Mesenchymal stem cell (in vitro differentiated cells and primary cell): ENCODE data around the gene MINDY4.

Experiments used
- DNase-seq: peaks from one replicate; pipeline ENCODE4 v3.0.0-alpha.2; 2013
- H2AFZ ChIP-seq: one replicate; pipeline ENCODE4 v1.6.1; 2013; ENCODE audit warnings: low read depth, mild to moderate bottlenecking, control low read depth, inconsistent platforms, low read length, moderate library complexity
- H2AK5ac ChIP-seq: 2 replicates; pipeline ENCODE4 v1.6.1; 2013; ENCODE audit warnings: low read length, moderate library complexity, mild to moderate bottlenecking, inconsistent platforms; ENCODE audit not compliant: severe bottlenecking
- H2BK120ac ChIP-seq: one replicate; pipeline ENCODE4 v1.6.1; 2013; ENCODE audit warnings: low read depth, mild to moderate bottlenecking, inconsistent platforms, low read length, moderate library complexity
- H2BK12ac ChIP-seq, 2 experiments: one replicate each; pipeline ENCODE4 v1.6.1; 2013; ENCODE audit warnings: inconsistent platforms in 2 of 2, low read length in 2 of 2, mild to moderate bottlenecking in 2 of 2, moderate library complexity in 2 of 2, control low read depth in 1 of 2
- H2BK15ac ChIP-seq: one replicate; pipeline ENCODE4 v1.6.1; 2013; ENCODE audit warnings: mild to moderate bottlenecking, low read depth, inconsistent platforms; ENCODE audit not compliant: poor library complexity, severe bottlenecking
- H2BK5ac ChIP-seq: 2 replicates; pipeline ENCODE4 v1.6.1; 2013; ENCODE audit warnings: low read depth, mild to moderate bottlenecking, low read length, control low read depth, inconsistent platforms; ENCODE audit not compliant: poor library complexity, severe bottlenecking
- H3K14ac ChIP-seq, 2 experiments: one replicate each; pipeline ENCODE4 v1.6.1; 2013; ENCODE audit warnings: inconsistent platforms in 2 of 2, low read length in 2 of 2, control low read depth in 1 of 2, mild to moderate bottlenecking in 1 of 2, moderate library complexity in 1 of 2
- H3K18ac ChIP-seq, 2 experiments: one replicate each; pipeline ENCODE4 v1.6.1; 2013; ENCODE audit warnings: inconsistent platforms in 2 of 2, low read length in 2 of 2, control low read depth in 1 of 2, low read depth in 1 of 2, mild to moderate bottlenecking in 1 of 2
- H3K23ac ChIP-seq, 2 experiments: one replicate each; pipeline ENCODE4 v1.6.1; 2013; ENCODE audit warnings: inconsistent platforms in 2 of 2, low read length in 2 of 2, mild to moderate bottlenecking in 2 of 2, moderate library complexity in 2 of 2, control low read depth in 1 of 2
- H3K27ac ChIP-seq: 2 replicates; pipeline ENCODE4 v1.5.1; 2013; ENCODE audit warnings: mild to moderate bottlenecking, moderate library complexity, low read length, control low read depth, inconsistent platforms; ENCODE audit not compliant: poor library complexity, severe bottlenecking
- H3K27me3 ChIP-seq, 2 experiments: 2 replicates each; pipeline versions ENCODE4 v1.6.1 to v1.7.0; 2013; ENCODE audit warnings: low read length in 2 of 2, mild to moderate bottlenecking in 2 of 2, moderate library complexity in 2 of 2, control low read depth in 1 of 2, inconsistent platforms in 1 of 2; ENCODE audit not compliant: control insufficient read depth in 1 of 2, insufficient read depth in 1 of 2
- H3K36me3 ChIP-seq, 2 experiments: 2 replicates each; pipeline versions ENCODE4 v1.6.1 to v1.7.0; 2013; ENCODE audit warnings: low read length in 2 of 2, control low read depth in 1 of 2, inconsistent platforms in 1 of 2, low read depth in 1 of 2, mild to moderate bottlenecking in 1 of 2; ENCODE audit not compliant: insufficient read depth in 2 of 2, control insufficient read depth in 1 of 2
- H3K4ac ChIP-seq, 2 experiments: one replicate each; pipeline ENCODE4 v1.6.1; 2013; ENCODE audit warnings: inconsistent platforms in 2 of 2, low read length in 2 of 2, mild to moderate bottlenecking in 2 of 2, moderate library complexity in 2 of 2, control low read depth in 1 of 2, low read depth in 1 of 2
- H3K4me1 ChIP-seq: 2 replicates; pipeline ENCODE4 v1.6.1; 2013; ENCODE audit warnings: low read depth, low read length, control low read depth; ENCODE audit not compliant: control insufficient read depth, insufficient read depth
- H3K4me2 ChIP-seq: 2 replicates; pipeline ENCODE4 v1.6.1; 2013; ENCODE audit warnings: low read length, mild to moderate bottlenecking, inconsistent platforms; ENCODE audit not compliant: poor library complexity, severe bottlenecking
- H3K4me3 ChIP-seq, 2 experiments: 2 replicates each; pipeline versions ENCODE4 v1.5.1 to v1.7.0; 2013; ENCODE audit warnings: low read length in 2 of 2, mild to moderate bottlenecking in 2 of 2, control low read depth in 1 of 2, low read depth in 1 of 2; ENCODE audit not compliant: insufficient read depth in 1 of 2
- H3K79me1 ChIP-seq: replicated peaks from 2 replicates; pipeline ENCODE4 v1.6.1; 2013; ENCODE audit warnings: mild to moderate bottlenecking, control low read depth, low read length, inconsistent platforms; ENCODE audit not compliant: poor library complexity, severe bottlenecking
- H3K9ac ChIP-seq: 2 replicates; pipeline ENCODE4 v1.7.0; 2013; ENCODE audit warnings: mild to moderate bottlenecking, low read length, moderate library complexity
- H3K9me3 ChIP-seq: 2 replicates; pipeline ENCODE4 v1.7.0; 2013; ENCODE audit warnings: mild to moderate bottlenecking, low read length; ENCODE audit not compliant: control insufficient read depth
- H4K8ac ChIP-seq: one replicate; pipeline ENCODE4 v1.6.1; 2013; ENCODE audit warnings: inconsistent platforms, mild to moderate bottlenecking, low read length, moderate library complexity
- H4K91ac ChIP-seq: one replicate; pipeline ENCODE4 v1.6.1; 2013; ENCODE audit warnings: mild to moderate bottlenecking, low read length, inconsistent platforms
- WGBS: methylation state at CpG from one replicate; pipeline ENCODE4 v1.1.7; 2013; ENCODE audit warnings: mixed read lengths; 5-methylcytosine and 5-hydroxymethylcytosine counted together

Gene MINDY4

GRCh38 chr7:30730097-30730496 is 41.1 kb upstream of the MINDY4 start:
- Histone ChIP-seq H4K8ac (no peak overlapping the region), H2AK5ac (no peak overlapping the region), H3K4me3 (no peak overlapping the region), H4K91ac (no peak overlapping the region), H3K18ac (no peak overlapping the region), H2BK15ac (no peak overlapping the region), H2AFZ (no peak overlapping the region), H2BK12ac (no peak overlapping the region), H3K23ac (no peak overlapping the region), H3K79me1 (no peaks in the 10 kb centered on the region), H3K4ac (no peak overlapping the region), H3K27ac (no peak overlapping the region), H3K27me3 (peaks cover 75 to 80% of the 10 kb centered on the region in 2 experiments), H3K4me2 (no peak overlapping the region), H3K4me1 (peaks cover 2% of the 10 kb centered on the region), H3K9ac (no peak overlapping the region), H3K9me3 (no peaks in the 10 kb centered on the region), H3K14ac (peak overlapping the region in 1 of 2 experiments; percentile 1), H3K36me3 (no peaks in the 10 kb centered on the region), H2BK5ac (no peak overlapping the region), H2BK120ac (no peak overlapping the region)
- DNase-seq, result no peak
- 94% methylated on average over 2 of the region's 2 CpGs for WGBS

- no peak overlapping the region for H4K8ac ChIP-seq
- H2BK120ac ChIP-seq, result no peak overlapping the region
- H3K23ac ChIP-seq, result peak overlapping the region in 1 of 2 experiments; percentile 17
- no peak overlapping the region for H3K9ac ChIP-seq
- no peaks in the 10 kb centered on the region for H3K79me1 ChIP-seq
- no peak for DNase-seq
- no peak overlapping the region for H2BK15ac ChIP-seq
- no peaks in the 10 kb centered on the region for H3K9me3 ChIP-seq
- 85% methylated on average over 4 of the region's 4 CpGs for WGBS
- H3K27ac ChIP-seq, result no peak overlapping the region
- H3K14ac ChIP-seq, result no peak overlapping the region
- no peak overlapping the region for H2AFZ ChIP-seq
- no peak overlapping the region for H2BK12ac ChIP-seq
- H3K36me3 ChIP-seq, result no peaks in the 10 kb centered on the region
- H2AK5ac ChIP-seq, result no peak overlapping the region
- no peak overlapping the region for H3K4me2 ChIP-seq
- peaks cover 2% of the 10 kb centered on the region for H3K4me1 ChIP-seq
- peaks cover 75 to 81% of the 10 kb centered on the region in 2 experiments for H3K27me3 ChIP-seq
- no peak overlapping the region for H2BK5ac ChIP-seq
- no peak overlapping the region for H3K18ac ChIP-seq
- H4K91ac ChIP-seq, result no peak overlapping the region
- no peak overlapping the region for H3K4me3 ChIP-seq
- no peak overlapping the region for H3K4ac ChIP-seq
Measured at GRCh38 chr7:30730996-30731395, 40.2 kb upstream of the MINDY4 start.

GRCh38 chr7:30731581-30731980 is 39.6 kb upstream of the MINDY4 start:
- peaks cover 77 to 84% of the 10 kb centered on the region in 2 experiments for H3K27me3 ChIP-seq
- H3K36me3 ChIP-seq, result no peaks in the 10 kb centered on the region
- no peak overlapping the region for H2BK15ac ChIP-seq
- H2AK5ac ChIP-seq, result no peak overlapping the region
- no peak overlapping the region for H3K9ac ChIP-seq
- no peak overlapping the region for H4K8ac ChIP-seq
- no peak overlapping the region for H3K4me2 ChIP-seq
- H2BK5ac ChIP-seq, result no peak overlapping the region
- no peak overlapping the region for H2BK120ac ChIP-seq
- H3K79me1 ChIP-seq, result no peaks in the 10 kb centered on the region
- no peak overlapping the region for H3K27ac ChIP-seq
- no peak overlapping the region for H3K18ac ChIP-seq
- no peak overlapping the region for H3K4me3 ChIP-seq
- H2AFZ ChIP-seq, result no peak overlapping the region
- H3K4ac ChIP-seq, result no peak overlapping the region
- WGBS, result 33% methylated on average over 10 of the region's 11 CpGs
- H4K91ac ChIP-seq, result no peak overlapping the region
- no peaks in the 10 kb centered on the region for H3K9me3 ChIP-seq
- H3K14ac ChIP-seq, result no peak overlapping the region
- H3K23ac ChIP-seq, result no peak overlapping the region
- no peak for DNase-seq
- H3K4me1 ChIP-seq, result peaks cover 2% of the 10 kb centered on the region
- no peak overlapping the region for H2BK12ac ChIP-seq

GRCh38 chr7:30732606-30733005 is 38.6 kb upstream of the MINDY4 start:
- H3K36me3 ChIP-seq, result no peaks in the 10 kb centered on the region
- H4K91ac ChIP-seq, result no peak overlapping the region
- H3K23ac ChIP-seq, result no peak overlapping the region
- H3K27me3 ChIP-seq, result peaks cover 74 to 87% of the 10 kb centered on the region in 2 experiments
- no peaks in the 10 kb centered on the region for H3K9me3 ChIP-seq
- no peak overlapping the region for H3K9ac ChIP-seq
- no peak overlapping the region for H3K18ac ChIP-seq
- no peak for DNase-seq
- H2BK15ac ChIP-seq, result no peak overlapping the region
- no peak overlapping the region for H2BK12ac ChIP-seq
- H3K79me1 ChIP-seq, result no peaks in the 10 kb centered on the region
- 82% methylated on average over 12 of the region's 12 CpGs for WGBS
- peaks cover 2% of the 10 kb centered on the region for H3K4me1 ChIP-seq
- H2BK5ac ChIP-seq, result no peak overlapping the region
- no peak overlapping the region for H3K4me3 ChIP-seq
- no peak overlapping the region for H2AFZ ChIP-seq
- no peak overlapping the region for H2BK120ac ChIP-seq
- H3K4me2 ChIP-seq, result no peak overlapping the region
- H3K14ac ChIP-seq, result no peak overlapping the region
- H3K4ac ChIP-seq, result no peak overlapping the region
- no peak overlapping the region for H2AK5ac ChIP-seq
- H3K27ac ChIP-seq, result no peak overlapping the region
- H4K8ac ChIP-seq, result no peak overlapping the region
